DOHH2 (cell line): ENCODE measurements around the gene BSN.

Source experiments
- EZH2phosphoT487 ChIP-seq: fragments of 200-600 bp; sonication (generic); IDR thresholded peaks from 2 replicates; pipeline ENCODE4 v1.6.1; 2017; ENCODE audit warnings: borderline replicate concordance, mild to moderate bottlenecking, antibody characterized with exemption, low read length, moderate library complexity, mixed read lengths
- TF ChIP-seq, protein P1 (sequence below): fragments of 200-600 bp; sonication (generic); IDR thresholded peaks from one replicate; pipeline ENCODE4 v1.5.1; 2014; ENCODE audit warnings: antibody characterized with exemption, mild to moderate bottlenecking, low read depth, low read length; ENCODE audit not compliant: poor library complexity, severe bottlenecking

DNA sequence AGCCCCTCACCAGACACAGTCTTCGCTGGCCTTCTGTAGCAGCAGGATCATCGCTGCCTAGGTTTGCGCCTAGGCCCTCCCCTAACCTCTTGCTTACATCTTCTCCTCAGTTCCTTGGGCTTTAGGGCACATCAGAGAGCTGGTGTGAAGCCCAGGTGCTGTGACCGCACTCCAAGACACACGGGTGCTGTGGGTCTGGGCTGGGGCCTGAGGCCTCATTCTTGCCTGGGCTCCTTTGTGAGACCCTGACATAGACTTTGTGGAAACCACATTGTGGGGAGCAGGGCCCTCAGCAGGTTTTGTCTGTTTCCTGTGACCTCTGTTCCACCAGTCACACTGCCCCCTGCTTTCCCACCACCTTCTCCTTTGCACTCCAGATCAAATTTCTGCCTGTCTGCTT, 157.2 kb downstream of the BSN start:
- TF ChIP-seq, protein P1, sequence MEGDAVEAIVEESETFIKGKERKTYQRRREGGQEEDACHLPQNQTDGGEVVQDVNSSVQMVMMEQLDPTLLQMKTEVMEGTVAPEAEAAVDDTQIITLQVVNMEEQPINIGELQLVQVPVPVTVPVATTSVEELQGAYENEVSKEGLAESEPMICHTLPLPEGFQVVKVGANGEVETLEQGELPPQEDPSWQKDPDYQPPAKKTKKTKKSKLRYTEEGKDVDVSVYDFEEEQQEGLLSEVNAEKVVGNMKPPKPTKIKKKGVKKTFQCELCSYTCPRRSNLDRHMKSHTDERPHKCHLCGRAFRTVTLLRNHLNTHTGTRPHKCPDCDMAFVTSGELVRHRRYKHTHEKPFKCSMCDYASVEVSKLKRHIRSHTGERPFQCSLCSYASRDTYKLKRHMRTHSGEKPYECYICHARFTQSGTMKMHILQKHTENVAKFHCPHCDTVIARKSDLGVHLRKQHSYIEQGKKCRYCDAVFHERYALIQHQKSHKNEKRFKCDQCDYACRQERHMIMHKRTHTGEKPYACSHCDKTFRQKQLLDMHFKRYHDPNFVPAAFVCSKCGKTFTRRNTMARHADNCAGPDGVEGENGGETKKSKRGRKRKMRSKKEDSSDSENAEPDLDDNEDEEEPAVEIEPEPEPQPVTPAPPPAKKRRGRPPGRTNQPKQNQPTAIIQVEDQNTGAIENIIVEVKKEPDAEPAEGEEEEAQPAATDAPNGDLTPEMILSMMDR = no peak
- no peak for TF ChIP-seq EZH2phosphoT487
